Trophoblast cell (in vitro differentiated cells and primary cell): ENCODE data around the gene SLC4A4.
A peak's percentile ranks its signal among the peaks of the same experiment; 100 is the strongest.

Experiments
- DNase-seq, 2 donors: peaks; one replicate each; pipeline ENCODE4 v3.0.0-alpha.2; 2016
- H2AFZ ChIP-seq: 2 replicates; pipeline ENCODE4 v1.6.1; 2013; ENCODE audit warnings: low read length, moderate library complexity, mild to moderate bottlenecking; ENCODE audit not compliant: insufficient read depth, poor library complexity
- H2AK5ac ChIP-seq: 2 replicates; pipeline ENCODE4 v1.6.1; 2013; ENCODE audit warnings: mild to moderate bottlenecking, low read length
- H2BK120ac ChIP-seq: 2 replicates; pipeline ENCODE4 v1.6.1; 2013; ENCODE audit warnings: low read length, mild to moderate bottlenecking, moderate library complexity; ENCODE audit not compliant: insufficient read depth, poor library complexity
- H2BK12ac ChIP-seq: 2 replicates; pipeline ENCODE4 v1.6.1; 2013; ENCODE audit warnings: mild to moderate bottlenecking, low read length, moderate library complexity
- H2BK5ac ChIP-seq: 2 replicates; pipeline ENCODE4 v1.6.1; 2013; ENCODE audit warnings: low read length, low read depth, moderate library complexity, mild to moderate bottlenecking; ENCODE audit not compliant: poor library complexity
- H3K14ac ChIP-seq: 2 replicates; pipeline ENCODE4 v1.6.1; 2013; ENCODE audit warnings: mild to moderate bottlenecking, low read length
- H3K18ac ChIP-seq: 2 replicates; pipeline ENCODE4 v1.6.1; 2013; ENCODE audit warnings: mild to moderate bottlenecking, low read length
- H3K23ac ChIP-seq: 2 replicates; pipeline ENCODE4 v1.6.1; 2013; ENCODE audit warnings: low read length
- H3K27ac ChIP-seq: 2 replicates; pipeline ENCODE4 v1.5.1; 2013; ENCODE audit warnings: low read depth, mild to moderate bottlenecking, inconsistent platforms, low read length, moderate library complexity
- H3K27me3 ChIP-seq: 2 replicates; pipeline ENCODE4 v1.6.1; 2013; ENCODE audit warnings: inconsistent platforms, mild to moderate bottlenecking, low read length, moderate library complexity; ENCODE audit not compliant: insufficient read depth
- H3K36me3 ChIP-seq, 2 experiments: 1 replicate in 1 of 2; 2 replicates in 1 of 2; pipeline ENCODE4 v1.6.1; 2013; ENCODE audit warnings: low read length in 2 of 2, mild to moderate bottlenecking in 2 of 2, moderate library complexity in 1 of 2; ENCODE audit not compliant: insufficient read depth in 2 of 2, control insufficient read depth in 1 of 2
- H3K4ac ChIP-seq: 2 replicates; pipeline ENCODE4 v1.6.1; 2013; ENCODE audit warnings: low read depth, mild to moderate bottlenecking, low read length, moderate library complexity
- H3K4me1 ChIP-seq, 2 experiments: 1 replicate in 1 of 2; 2 replicates in 1 of 2; pipeline ENCODE4 v1.6.1; 2013; ENCODE audit warnings: low read length in 2 of 2, mild to moderate bottlenecking in 2 of 2, moderate library complexity in 1 of 2; ENCODE audit not compliant: insufficient read depth in 2 of 2, control insufficient read depth in 1 of 2
- H3K4me2 ChIP-seq: 2 replicates; pipeline ENCODE4 v1.6.1; 2013; ENCODE audit warnings: inconsistent platforms, mild to moderate bottlenecking, low read length, moderate library complexity
- H3K4me3 ChIP-seq: 2 replicates; pipeline ENCODE4 v1.5.1; 2013; ENCODE audit warnings: mild to moderate bottlenecking, low read depth, low read length, inconsistent platforms
- H3K79me1 ChIP-seq: one replicate; pipeline ENCODE4 v1.6.1; 2013; ENCODE audit warnings: low read length
- H3K79me2 ChIP-seq: 2 replicates; pipeline ENCODE4 v1.6.1; 2013; ENCODE audit warnings: low read length, mild to moderate bottlenecking; ENCODE audit not compliant: control insufficient read depth, insufficient read depth, poor library complexity
- H3K9ac ChIP-seq: 2 replicates; pipeline ENCODE4 v1.6.1; 2013; ENCODE audit warnings: mild to moderate bottlenecking, low read length
- H3K9me3 ChIP-seq: 2 replicates; pipeline ENCODE4 v1.6.1; 2013; ENCODE audit warnings: low read depth, mild to moderate bottlenecking, control low read depth, inconsistent platforms, low read length; ENCODE audit not compliant: insufficient read depth
- H4K12ac ChIP-seq: 2 replicates; pipeline ENCODE4 v1.6.1; 2013; ENCODE audit warnings: low read depth, mild to moderate bottlenecking, low read length, moderate library complexity
- H4K8ac ChIP-seq: 2 replicates; pipeline ENCODE4 v1.6.1; 2013; ENCODE audit warnings: low read depth, mild to moderate bottlenecking, low read length, moderate library complexity
- H4K91ac ChIP-seq: one replicate; pipeline ENCODE4 v1.6.1; 2013; ENCODE audit warnings: low read depth, mild to moderate bottlenecking, low read length, moderate library complexity
- whole genome bisulfite sequencing: extraction: QIAGEN DNeasy Blood & Tissue Kit; methylation state at CpG from one replicate; pipeline ENCODE4 v1.1.7; 2013; ENCODE audit warnings: missing lambda C conversion rate; ENCODE audit not compliant: insufficient read length, insufficient coverage; ENCODE audit errors: extremely low coverage; 5-methylcytosine and 5-hydroxymethylcytosine counted together

The SLC4A4 gene

DNA sequence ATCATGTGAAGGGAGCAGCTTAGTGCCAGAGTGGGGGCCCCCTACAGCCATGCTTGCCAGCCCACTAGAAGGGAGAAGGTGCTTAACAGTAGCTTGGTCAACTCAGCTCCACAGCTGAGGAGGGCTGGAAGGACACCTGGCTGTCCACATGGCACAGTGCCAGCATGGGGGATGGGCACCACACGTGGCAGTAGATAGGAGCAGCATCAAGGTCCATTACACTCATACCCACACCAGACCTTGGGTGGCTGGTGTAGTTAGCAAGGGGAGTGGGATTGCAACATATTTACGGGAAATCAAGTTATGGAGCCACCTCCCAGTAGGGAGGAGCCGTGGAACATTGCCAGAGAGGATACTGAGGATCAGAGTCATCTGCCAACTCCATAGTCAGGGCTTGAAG lies 37.9 kb upstream of the SLC4A4 start:
- Histone ChIP-seq H3K27ac (no peak overlapping the region), H2BK12ac (no peak overlapping the region), H2BK120ac (no peak overlapping the region), H3K27me3 (no peaks in the 10 kb centered on the region), H4K12ac (no peak overlapping the region), H3K14ac (no peak overlapping the region), H3K23ac (no peak overlapping the region), H2AK5ac (no peak overlapping the region), H3K4ac (no peak overlapping the region), H3K79me1 (no peaks in the 10 kb centered on the region), H4K8ac (no peak overlapping the region), H3K9me3 (peaks cover 2% of the 10 kb centered on the region), H3K4me1 (no peaks in the 10 kb centered on the region), H3K4me2 (no peak overlapping the region), H3K36me3 (no peaks in the 10 kb centered on the region), H2BK5ac (no peak overlapping the region), H3K4me3 (no peak overlapping the region), H3K18ac (no peak overlapping the region), H3K79me2 (no peaks in the 10 kb centered on the region), H2AFZ (no peak overlapping the region), H3K9ac (no peak overlapping the region), H4K91ac (no peak overlapping the region)
- WGBS = no CpG with 5 or more reads among the region's 3 CpGs
- DNase-seq = no peak

GRCh38 chr4:71303287-71303686 lies 35.5 kb upstream of the SLC4A4 start:
- no peak overlapping the region for H4K91ac ChIP-seq
- H2AFZ ChIP-seq = no peak overlapping the region
- no peak overlapping the region for H3K4me3 ChIP-seq
- H3K18ac ChIP-seq = no peak overlapping the region
- DNase-seq = no peak
- H3K79me2 ChIP-seq = no peaks in the 10 kb centered on the region
- no peak overlapping the region for H4K12ac ChIP-seq
- no peak overlapping the region for H3K4ac ChIP-seq
- H3K27ac ChIP-seq = no peak overlapping the region
- H3K79me1 ChIP-seq = no peaks in the 10 kb centered on the region
- H2BK5ac ChIP-seq = no peak overlapping the region
- no peak overlapping the region for H3K4me2 ChIP-seq
- H3K9ac ChIP-seq = no peak overlapping the region
- H3K4me1 ChIP-seq = no peaks in the 10 kb centered on the region
- H3K14ac ChIP-seq = no peak overlapping the region
- no peak overlapping the region for H2BK120ac ChIP-seq
- WGBS = no CpG with 5 or more reads among the region's 1 CpG
- H4K8ac ChIP-seq = no peak overlapping the region
- no peak overlapping the region for H2AK5ac ChIP-seq
- H3K27me3 ChIP-seq = no peaks in the 10 kb centered on the region
- no peak overlapping the region for H2BK12ac ChIP-seq
- no peak overlapping the region for H3K23ac ChIP-seq
- no peaks in the 10 kb centered on the region for H3K36me3 ChIP-seq
- H3K9me3 ChIP-seq = peaks cover 2% of the 10 kb centered on the region

GRCh38 chr4:71303850-71304249 lies 35.0 kb upstream of the SLC4A4 start:
- peaks cover 2% of the 10 kb centered on the region for H3K9me3 ChIP-seq
- H3K14ac ChIP-seq = no peak overlapping the region
- H3K4me1 ChIP-seq = no peaks in the 10 kb centered on the region
- H3K27me3 ChIP-seq = no peaks in the 10 kb centered on the region
- H3K4me2 ChIP-seq = no peak overlapping the region
- H3K36me3 ChIP-seq = no peaks in the 10 kb centered on the region
- no peak overlapping the region for H4K8ac ChIP-seq
- H3K4ac ChIP-seq = no peak overlapping the region
- DNase-seq = peak in 1 of 2 donors; percentile 27
- no peak overlapping the region for H2AFZ ChIP-seq
- no peak overlapping the region for H4K91ac ChIP-seq
- no peak overlapping the region for H2BK120ac ChIP-seq
- H4K12ac ChIP-seq = no peak overlapping the region
- no peak overlapping the region for H2AK5ac ChIP-seq
- no peak overlapping the region for H3K18ac ChIP-seq
- H3K23ac ChIP-seq = no peak overlapping the region
- no peaks in the 10 kb centered on the region for H3K79me1 ChIP-seq
- H3K9ac ChIP-seq = no peak overlapping the region
- no peak overlapping the region for H2BK12ac ChIP-seq
- WGBS = no CpG with 5 or more reads among the region's 2 CpGs
- no peak overlapping the region for H3K4me3 ChIP-seq
- H2BK5ac ChIP-seq = no peak overlapping the region
- H3K27ac ChIP-seq = no peak overlapping the region
- H3K79me2 ChIP-seq = no peaks in the 10 kb centered on the region

DNA sequence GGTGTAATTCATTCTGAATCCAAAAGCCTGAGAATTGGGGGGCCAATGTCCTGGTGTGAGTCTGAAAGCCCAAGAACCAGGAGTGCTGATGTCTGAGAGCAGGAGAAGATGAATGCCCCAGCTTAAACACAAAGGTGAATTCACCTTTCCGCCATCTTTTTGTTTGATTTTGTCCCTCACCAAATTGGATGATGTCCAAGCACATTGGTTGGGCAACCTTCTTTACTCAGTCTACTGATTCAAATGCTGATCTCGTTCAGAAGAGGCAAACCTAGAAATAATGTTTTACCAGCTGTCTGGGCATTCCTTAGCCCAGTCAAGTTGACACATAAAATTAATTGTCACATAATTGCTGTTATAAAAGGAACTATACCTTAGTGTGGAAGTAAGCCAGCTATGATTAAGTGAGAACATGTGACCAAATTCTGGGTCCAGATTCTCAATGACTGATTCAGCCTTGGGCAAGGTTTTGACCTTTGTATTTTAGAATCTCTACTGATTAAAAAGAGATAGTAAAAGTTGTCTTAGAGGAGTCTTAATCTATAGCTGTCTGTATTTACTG lies 34.5 kb upstream of the SLC4A4 start:
- Histone ChIP-seq H3K4me1 (no peaks in the 10 kb centered on the region), H2BK12ac (no peak overlapping the region), H3K27me3 (no peaks in the 10 kb centered on the region), H3K9ac (no peak overlapping the region), H3K4me2 (no peak overlapping the region), H2AFZ (no peak overlapping the region), H3K79me2 (no peaks in the 10 kb centered on the region), H4K91ac (no peak overlapping the region), H3K23ac (no peak overlapping the region), H3K14ac (no peak overlapping the region), H2BK120ac (no peak overlapping the region), H3K79me1 (no peaks in the 10 kb centered on the region), H3K18ac (no peak overlapping the region), H3K4me3 (no peak overlapping the region), H3K4ac (no peak overlapping the region), H2BK5ac (no peak overlapping the region), H3K27ac (no peak overlapping the region), H4K8ac (no peak overlapping the region), H2AK5ac (no peak overlapping the region), H3K9me3 (peaks cover 2% of the 10 kb centered on the region), H3K36me3 (no peaks in the 10 kb centered on the region), H4K12ac (no peak overlapping the region)
- WGBS = no CpG with 5 or more reads among the region's 2 CpGs
- no peak for DNase-seq
